ENCODE measurements around the gene MEGF6.

MEGF6 gene

GRCh38 chr1:3552176-3552575 lies 59.1 kb downstream of the MEGF6 start:
- Histone ChIP-seq H3K4me3 (ENCODE audit: low read depth, low read length) (no peak overlapping the region), H3K9me3 (ENCODE audit: severe bottlenecking) (no peaks in the 10 kb centered on the region), H3K36me3 (no peaks in the 10 kb centered on the region), H3K27me3 (ENCODE audit: insufficient read depth, low read depth, severe bottlenecking) (no peaks in the 10 kb centered on the region), H3K27ac (no peak overlapping the region)
- no peak for DNase-seq
- no peak for TF ChIP-seq CTCF (IDR thresholded peaks at IDR 0.05; ENCODE audit: low read depth, low read length)

GRCh38 chr1:3551711-3552110 lies 59.6 kb downstream of the MEGF6 start:
- TF ChIP-seq CTCF (IDR thresholded peaks at IDR 0.05; ENCODE audit: low read depth, low read length): peak; percentile 22; the same call in 1 of the 2 replicates
- no peak for DNase-seq
- Histone ChIP-seq H3K27me3 (ENCODE audit: insufficient read depth, low read depth, severe bottlenecking) (no peaks in the 10 kb centered on the region), H3K36me3 (no peaks in the 10 kb centered on the region), H3K4me3 (ENCODE audit: low read depth, low read length) (no peak overlapping the region), H3K9me3 (ENCODE audit: severe bottlenecking) (no peaks in the 10 kb centered on the region), H3K27ac (no peak overlapping the region)

- DNase-seq: no peak
- no peak overlapping the region for H3K27ac ChIP-seq
- TF ChIP-seq CTCF (IDR thresholded peaks at IDR 0.05; ENCODE audit: low read depth, low read length): no peak
- no peaks in the 10 kb centered on the region for H3K9me3 ChIP-seq (ENCODE audit: severe bottlenecking)
- no peaks in the 10 kb centered on the region for H3K36me3 ChIP-seq
- no peaks in the 10 kb centered on the region for H3K27me3 ChIP-seq (ENCODE audit: insufficient read depth, low read depth, severe bottlenecking)
- H3K4me3 ChIP-seq (ENCODE audit: low read depth, low read length): no peak overlapping the region
These were observed 60.0 kb downstream of the MEGF6 start for GRCh38 chr1:3551290-3551678.

GRCh38 chr1:3550511-3551289 lies 60.6 kb downstream of the MEGF6 start:
- Histone ChIP-seq H3K4me3 (ENCODE audit: low read depth, low read length) (no peak overlapping the region), H3K27ac (no peak overlapping the region), H3K36me3 (no peaks in the 10 kb centered on the region), H3K9me3 (ENCODE audit: severe bottlenecking) (no peaks in the 10 kb centered on the region), H3K27me3 (ENCODE audit: insufficient read depth, low read depth, severe bottlenecking) (no peaks in the 10 kb centered on the region)
- no peak for DNase-seq
- no peak for TF ChIP-seq CTCF (IDR thresholded peaks at IDR 0.05; ENCODE audit: low read depth, low read length)

GRCh38 chr1:3548895-3549294 lies 62.4 kb downstream of the MEGF6 start:
- Histone ChIP-seq H3K27ac (no peak overlapping the region), H3K36me3 (no peaks in the 10 kb centered on the region), H3K4me3 (ENCODE audit: low read depth, low read length) (no peak overlapping the region), H3K9me3 (ENCODE audit: severe bottlenecking) (no peaks in the 10 kb centered on the region), H3K27me3 (ENCODE audit: insufficient read depth, low read depth, severe bottlenecking) (no peaks in the 10 kb centered on the region)
- TF ChIP-seq CTCF (IDR thresholded peaks at IDR 0.05; ENCODE audit: low read depth, low read length): no peak
- no peak for DNase-seq

All from WERI-Rb-1 (cell line).